Neuronal stem cell (in vitro differentiated cells): ENCODE measurements around the gene PDE10A.
A peak's percentile ranks its signal among the peaks of the same experiment; 100 is the strongest.

Experiments
- DNase-seq: peaks from one replicate; pipeline ENCODE4 v3.0.0-alpha.2; 2013; ENCODE audit warnings: low spot score
- H2AFZ ChIP-seq: one replicate; pipeline ENCODE4 v1.6.1; 2013; ENCODE audit warnings: mild to moderate bottlenecking, low read length, inconsistent platforms
- H2AK5ac ChIP-seq: 2 replicates; pipeline ENCODE4 v1.6.1; 2013; ENCODE audit warnings: low read depth, mild to moderate bottlenecking, inconsistent platforms, low read length, moderate library complexity, mixed read lengths
- H2BK120ac ChIP-seq: 2 replicates; pipeline ENCODE4 v1.6.1; 2013; ENCODE audit warnings: low read depth, mild to moderate bottlenecking, inconsistent platforms, low read length, moderate library complexity, mixed read lengths
- H2BK12ac ChIP-seq: one replicate; pipeline ENCODE4 v1.6.1; 2013; ENCODE audit warnings: low read length, inconsistent platforms
- H2BK15ac ChIP-seq: 2 replicates; pipeline ENCODE4 v1.6.1; 2013; ENCODE audit warnings: mild to moderate bottlenecking, low read length, inconsistent platforms, mixed read lengths
- H2BK5ac ChIP-seq: one replicate; pipeline ENCODE4 v1.6.1; 2013; ENCODE audit warnings: inconsistent platforms, mild to moderate bottlenecking, low read length, moderate library complexity
- H3K14ac ChIP-seq: one replicate; pipeline ENCODE4 v1.6.1; 2013; ENCODE audit warnings: low read length, inconsistent platforms
- H3K18ac ChIP-seq: 2 replicates; pipeline ENCODE4 v1.6.1; 2013; ENCODE audit warnings: low read length, inconsistent platforms
- H3K23ac ChIP-seq: 2 replicates; pipeline ENCODE4 v1.6.1; 2013; ENCODE audit warnings: low read depth, mild to moderate bottlenecking, mixed read lengths, low read length, inconsistent platforms; ENCODE audit not compliant: poor library complexity
- H3K27ac ChIP-seq: replicated peaks from 3 replicates; pipeline ENCODE4 v1.5.1; 2013; ENCODE audit warnings: low read length, inconsistent platforms
- H3K27me3 ChIP-seq, 3 experiments: 2 replicates each; pipeline ENCODE4 v1.6.1; 2013; ENCODE audit warnings: low read length in 3 of 3, mild to moderate bottlenecking in 2 of 3, inconsistent platforms in 1 of 3, low read depth in 1 of 3, mixed read lengths in 1 of 3, moderate library complexity in 1 of 3; ENCODE audit not compliant: control insufficient read depth in 3 of 3, insufficient read depth in 3 of 3
- H3K36me3 ChIP-seq, 2 donors: replicated peaks in 1 of 2; 2 replicates each; pipeline ENCODE4 v1.6.1; 2013; ENCODE audit warnings: low read length in 2 of 2; ENCODE audit not compliant: control insufficient read depth in 2 of 2, insufficient read depth in 2 of 2
- H3K4ac ChIP-seq: 2 replicates; pipeline ENCODE4 v1.6.1; 2013; ENCODE audit warnings: inconsistent platforms, mild to moderate bottlenecking, low read length, moderate library complexity
- H3K4me1 ChIP-seq, 2 donors: 1 replicate in 1 of 2; 2 replicates in 1 of 2; pipeline ENCODE4 v1.6.1; 2013; ENCODE audit warnings: low read length in 2 of 2, low read depth in 1 of 2; ENCODE audit not compliant: control insufficient read depth in 2 of 2, insufficient read depth in 1 of 2
- H3K4me2 ChIP-seq: one replicate; pipeline ENCODE4 v1.6.1; 2013; ENCODE audit warnings: mild to moderate bottlenecking, low read length, inconsistent platforms; ENCODE audit not compliant: insufficient read depth, poor library complexity, severe bottlenecking
- H3K4me3 ChIP-seq, 2 donors: 2 replicates each; pipeline ENCODE4 v1.5.1; 2013; ENCODE audit warnings: low read length in 2 of 2, mild to moderate bottlenecking in 2 of 2, inconsistent platforms in 1 of 2, moderate library complexity in 1 of 2
- H3K79me1 ChIP-seq: one replicate; pipeline ENCODE4 v1.6.1; 2013; ENCODE audit warnings: low read depth, mild to moderate bottlenecking, inconsistent platforms, low read length, moderate library complexity
- H3K9ac ChIP-seq: one replicate; pipeline ENCODE4 v1.6.1; 2013; ENCODE audit warnings: mild to moderate bottlenecking, low read depth, low read length, inconsistent platforms; ENCODE audit not compliant: poor library complexity
- H3K9me3 ChIP-seq, 2 donors: replicated peaks in 1 of 2; 2 replicates each; pipeline versions ENCODE3 to v1.6.1; 2013; ENCODE audit warnings: low read length in 2 of 2, mild to moderate bottlenecking in 2 of 2, inconsistent platforms in 1 of 2, low read depth in 1 of 2, mixed read lengths in 1 of 2, moderate library complexity in 1 of 2; ENCODE audit not compliant: control insufficient read depth in 2 of 2, insufficient read depth in 1 of 2
- H4K8ac ChIP-seq: one replicate; pipeline ENCODE4 v1.6.1; 2013; ENCODE audit warnings: low read depth, mild to moderate bottlenecking, inconsistent platforms, low read length, moderate library complexity
- H4K91ac ChIP-seq: one replicate; pipeline ENCODE4 v1.6.1; 2013; ENCODE audit warnings: low read length, low read depth, mild to moderate bottlenecking, inconsistent platforms; ENCODE audit not compliant: poor library complexity
- WGBS, 2 donors: extraction: QIAGEN DNeasy Blood & Tissue Kit; methylation state at CpG; one replicate each; pipeline ENCODE4 v1.1.7; 2013; ENCODE audit warnings: missing lambda C conversion rate in 2 of 2, mixed read lengths in 1 of 2; ENCODE audit not compliant: insufficient read length in 2 of 2, insufficient replicate concordance in 1 of 2; ENCODE audit errors: extremely low coverage in 2 of 2; 5-methylcytosine and 5-hydroxymethylcytosine counted together

Gene PDE10A

DNA sequence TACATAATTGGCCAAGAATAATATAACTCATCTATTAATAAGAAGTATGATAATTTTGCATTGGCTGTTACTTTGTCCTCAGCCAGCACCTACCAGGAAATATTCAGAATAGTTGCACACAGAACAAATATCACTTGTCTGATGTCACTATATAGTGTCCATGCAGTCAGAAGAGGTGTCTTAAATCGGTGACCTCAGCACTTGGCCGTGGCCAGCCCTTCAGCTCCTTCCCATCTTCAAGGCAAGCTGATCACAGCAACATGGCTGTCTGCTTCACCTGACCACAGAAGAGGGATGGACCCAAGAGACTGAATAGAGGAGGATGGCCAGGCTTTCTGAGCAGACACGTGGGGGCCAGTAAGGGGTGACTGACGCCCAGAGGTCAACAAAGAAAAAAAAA, 22.2 kb downstream of the PDE10A start:
- Histone ChIP-seq H2AK5ac (no peak overlapping the region), H3K4me3 (no peak overlapping the region), H2BK12ac (no peak overlapping the region), H4K91ac (no peak overlapping the region), H3K9me3 (no peaks in the 10 kb centered on the region), H4K8ac (no peak overlapping the region), H3K23ac (no peak overlapping the region), H3K4me2 (no peak overlapping the region), H3K14ac (no peak overlapping the region), H2BK120ac (no peak overlapping the region), H3K36me3 (peaks cover 0 to 10% of the 10 kb centered on the region in 2 donors), H2BK15ac (no peak overlapping the region), H2BK5ac (no peak overlapping the region), H3K4me1 (peaks cover 14 to 24% of the 10 kb centered on the region in 2 donors), H3K27me3 (no peaks in the 10 kb centered on the region), H3K9ac (no peak overlapping the region), H2AFZ (no peak overlapping the region), H3K79me1 (no peaks in the 10 kb centered on the region), H3K18ac (no peak overlapping the region), H3K27ac (no peak overlapping the region), H3K4ac (no peak overlapping the region)
- WGBS, 2 donors = no CpG with 5 or more reads among the region's 4 CpGs
- DNase-seq = no peak

- Histone ChIP-seq H2AFZ (no peak overlapping the region), H4K8ac (no peak overlapping the region), H3K4me2 (no peak overlapping the region), H3K9me3 (peaks cover 0 to 3% of the 10 kb centered on the region in 2 donors), H3K4ac (no peak overlapping the region), H3K36me3 (no peaks in the 10 kb centered on the region), H2AK5ac (no peak overlapping the region), H3K4me1 (peaks cover 14 to 25% of the 10 kb centered on the region in 2 donors), H2BK12ac (no peak overlapping the region), H3K18ac (no peak overlapping the region), H3K79me1 (no peaks in the 10 kb centered on the region), H2BK120ac (no peak overlapping the region), H3K14ac (no peak overlapping the region), H3K9ac (no peak overlapping the region), H2BK15ac (no peak overlapping the region), H3K27me3 (no peaks in the 10 kb centered on the region), H4K91ac (no peak overlapping the region), H3K4me3 (no peak overlapping the region), H2BK5ac (no peak overlapping the region), H3K27ac (no peak overlapping the region), H3K23ac (no peak overlapping the region)
- WGBS, 2 donors = no CpG with 5 or more reads among the region's 2 CpGs
- DNase-seq = no peak
Observed at GRCh38 chr6:165638530-165638929, 24.5 kb downstream of the PDE10A start.

DNA sequence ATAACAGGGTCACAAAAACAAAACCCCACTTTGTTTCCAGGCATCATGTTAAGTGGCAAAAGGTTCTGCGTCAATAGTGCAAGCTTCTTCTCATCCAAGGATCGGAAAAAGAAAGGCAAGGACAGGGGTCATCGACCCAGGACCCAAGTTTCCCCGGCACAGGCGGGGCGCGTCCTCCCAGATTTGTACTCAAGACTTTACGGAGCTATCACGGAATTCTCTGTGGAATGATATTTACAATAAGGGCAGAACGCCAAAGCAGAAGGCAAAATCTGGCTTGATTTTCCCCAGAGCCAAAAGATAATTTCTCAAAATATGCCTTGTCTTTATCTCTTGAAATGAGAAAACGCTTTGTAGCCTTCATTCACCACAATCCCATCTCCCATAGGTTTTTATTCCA, 25.5 kb downstream of the PDE10A start:
- H2BK120ac ChIP-seq = no peak overlapping the region
- H2AK5ac ChIP-seq = no peak overlapping the region
- H3K9ac ChIP-seq = no peak overlapping the region
- no peak overlapping the region for H3K4me2 ChIP-seq
- no peak overlapping the region for H3K27ac ChIP-seq
- H3K4me1 ChIP-seq = peaks cover 14 to 25% of the 10 kb centered on the region in 2 donors
- no peak overlapping the region for H2BK12ac ChIP-seq
- no peaks in the 10 kb centered on the region for H3K36me3 ChIP-seq
- H4K91ac ChIP-seq = no peak overlapping the region
- H4K8ac ChIP-seq = no peak overlapping the region
- DNase-seq = no peak
- H3K9me3 ChIP-seq = peaks cover 0 to 3% of the 10 kb centered on the region in 2 donors
- no peak overlapping the region for H3K4me3 ChIP-seq
- H3K4ac ChIP-seq = no peak overlapping the region
- H2BK5ac ChIP-seq = no peak overlapping the region
- H3K18ac ChIP-seq = no peak overlapping the region
- no peak overlapping the region for H3K23ac ChIP-seq
- no peaks in the 10 kb centered on the region for H3K79me1 ChIP-seq
- no CpG with 5 or more reads among the region's 11 CpGs for WGBS, 2 donors
- no peaks in the 10 kb centered on the region for H3K27me3 ChIP-seq
- H3K14ac ChIP-seq = no peak overlapping the region
- H2BK15ac ChIP-seq = no peak overlapping the region
- no peak overlapping the region for H2AFZ ChIP-seq

- Histone ChIP-seq H3K36me3 (no peaks in the 10 kb centered on the region), H3K79me1 (no peaks in the 10 kb centered on the region), H3K27ac (no peak overlapping the region), H3K4me2 (peak overlapping the region; percentile 11), H3K4me3 (no peak overlapping the region), H2AFZ (no peak overlapping the region), H4K8ac (no peak overlapping the region), H3K14ac (no peak overlapping the region), H3K4me1 (peaks cover 13 to 25% of the 10 kb centered on the region in 2 donors), H2BK15ac (no peak overlapping the region), H2BK5ac (no peak overlapping the region), H3K9ac (no peak overlapping the region), H3K23ac (no peak overlapping the region), H4K91ac (no peak overlapping the region), H2BK120ac (no peak overlapping the region), H3K27me3 (no peaks in the 10 kb centered on the region), H3K9me3 (peaks cover 0 to 3% of the 10 kb centered on the region in 2 donors), H2AK5ac (no peak overlapping the region), H3K4ac (no peak overlapping the region), H2BK12ac (no peak overlapping the region), H3K18ac (no peak overlapping the region)
- no peak for DNase-seq
- WGBS, 2 donors = no CpG with 5 or more reads among the region's 6 CpGs
Observed at GRCh38 chr6:165636402-165637048, 26.5 kb downstream of the PDE10A start.
